Measurements from ENCODE around the gene MKS1. TPM values are rescaled to one million over a fixed set of nuclear protein-coding genes. Genes with fewer than 3 reads are reported as not detected.

The MKS1 gene
- total RNA-seq, 1 donor, result 11.2 TPM

GRCh38 chr17:58262149-58262548 is 43.1 kb upstream of the MKS1 start:
- no peak for DNase-seq (ENCODE audit: insufficient read length, low spot score, missing footprints)
- Histone ChIP-seq H3K4me3 (ENCODE audit: insufficient read depth, low read length) (no peak overlapping the region), H2AFZ (ENCODE audit: low read length) (no peak overlapping the region), H3K36me3 (ENCODE audit: insufficient read depth, low read length) (no peaks in the 10 kb centered on the region), H3K27me3 (ENCODE audit: insufficient read depth, low read length) (peaks cover 30% of the 10 kb centered on the region), H3K27ac (ENCODE audit: low read depth, low read length) (no peak overlapping the region), H3K4me2 (ENCODE audit: insufficient read depth, low read length) (no peak overlapping the region), H3K9me3 (ENCODE audit: low read depth, low read length) (no peaks in the 10 kb centered on the region), H3K4me1 (ENCODE audit: insufficient read depth, low read length) (no peaks in the 10 kb centered on the region), H3K79me2 (ENCODE audit: insufficient read depth, low read length) (no peaks in the 10 kb centered on the region), H4K20me1 (ENCODE audit: insufficient read depth, low read length) (no peaks in the 10 kb centered on the region)
- no peak for TF ChIP-seq CTCF (IDR thresholded peaks at IDR 0.05; ENCODE audit: extremely low read depth, low read depth, low read length)

- Histone ChIP-seq H3K27ac (ENCODE audit: low read depth, low read length) (no peak overlapping the region), H2AFZ (ENCODE audit: low read length) (no peak overlapping the region), H3K4me2 (ENCODE audit: insufficient read depth, low read length) (no peak overlapping the region), H4K20me1 (ENCODE audit: insufficient read depth, low read length) (no peaks in the 10 kb centered on the region), H3K36me3 (ENCODE audit: insufficient read depth, low read length) (no peaks in the 10 kb centered on the region), H3K4me3 (ENCODE audit: insufficient read depth, low read length) (no peak overlapping the region), H3K79me2 (ENCODE audit: insufficient read depth, low read length) (no peaks in the 10 kb centered on the region), H3K27me3 (ENCODE audit: insufficient read depth, low read length) (peaks cover 24% of the 10 kb centered on the region), H3K9me3 (ENCODE audit: low read depth, low read length) (no peaks in the 10 kb centered on the region), H3K4me1 (ENCODE audit: insufficient read depth, low read length) (no peaks in the 10 kb centered on the region)
- DNase-seq (ENCODE audit: insufficient read length, low spot score, missing footprints), result no peak
- no peak for TF ChIP-seq CTCF (IDR thresholded peaks at IDR 0.05; ENCODE audit: extremely low read depth, low read depth, low read length)
Observed at GRCh38 chr17:58254803-58255202, 35.7 kb upstream of the MKS1 start.

- H3K4me2 ChIP-seq (ENCODE audit: insufficient read depth, low read length), result no peak overlapping the region
- H3K4me3 ChIP-seq (ENCODE audit: insufficient read depth, low read length), result no peak overlapping the region
- H4K20me1 ChIP-seq (ENCODE audit: insufficient read depth, low read length), result no peaks in the 10 kb centered on the region
- no peak overlapping the region for H2AFZ ChIP-seq (ENCODE audit: low read length)
- TF ChIP-seq CTCF (IDR thresholded peaks at IDR 0.05; ENCODE audit: extremely low read depth, low read depth, low read length), result no peak
- H3K36me3 ChIP-seq (ENCODE audit: insufficient read depth, low read length), result no peaks in the 10 kb centered on the region
- H3K9me3 ChIP-seq (ENCODE audit: low read depth, low read length), result no peaks in the 10 kb centered on the region
- H3K79me2 ChIP-seq (ENCODE audit: insufficient read depth, low read length), result no peaks in the 10 kb centered on the region
- no peak overlapping the region for H3K27ac ChIP-seq (ENCODE audit: low read depth, low read length)
- H3K4me1 ChIP-seq (ENCODE audit: insufficient read depth, low read length), result no peaks in the 10 kb centered on the region
- DNase-seq (ENCODE audit: insufficient read length, low spot score, missing footprints), result no peak
- H3K27me3 ChIP-seq (ENCODE audit: insufficient read depth, low read length), result peaks cover 28% of the 10 kb centered on the region
Observed at GRCh38 chr17:58253082-58253481, 34.0 kb upstream of the MKS1 start.

GRCh38 chr17:58252141-58252540 is 33.1 kb upstream of the MKS1 start:
- H2AFZ ChIP-seq (ENCODE audit: low read length), result no peak overlapping the region
- H3K4me2 ChIP-seq (ENCODE audit: insufficient read depth, low read length), result no peak overlapping the region
- no peaks in the 10 kb centered on the region for H3K9me3 ChIP-seq (ENCODE audit: low read depth, low read length)
- no peaks in the 10 kb centered on the region for H3K4me1 ChIP-seq (ENCODE audit: insufficient read depth, low read length)
- no peak overlapping the region for H3K4me3 ChIP-seq (ENCODE audit: insufficient read depth, low read length)
- H3K27me3 ChIP-seq (ENCODE audit: insufficient read depth, low read length), result peaks cover 30% of the 10 kb centered on the region
- H4K20me1 ChIP-seq (ENCODE audit: insufficient read depth, low read length), result no peaks in the 10 kb centered on the region
- DNase-seq (ENCODE audit: insufficient read length, low spot score, missing footprints), result no peak
- H3K36me3 ChIP-seq (ENCODE audit: insufficient read depth, low read length), result no peaks in the 10 kb centered on the region
- TF ChIP-seq CTCF (IDR thresholded peaks at IDR 0.05; ENCODE audit: extremely low read depth, low read depth, low read length), result no peak
- no peak overlapping the region for H3K27ac ChIP-seq (ENCODE audit: low read depth, low read length)
- H3K79me2 ChIP-seq (ENCODE audit: insufficient read depth, low read length), result no peaks in the 10 kb centered on the region

Measured in osteoblast (primary cell).